GM12878 (cell line): Measurements from ENCODE around the gene S100A7. TPM values are rescaled to one million over a fixed set of nuclear protein-coding genes. Genes with fewer than 3 reads are reported as not detected.

Experiments used
- ATAC-seq: fragments of 200-7000 bp; cut with Tn5 transposase; 3 replicates; pipeline ENCODE4 v1.9.1; 2020; ENCODE audit warnings: mild to moderate bottlenecking, moderate library complexity
- BruUV-seq: library from RNA; stranded (reverse); fragments of 400-500 nt; replicated peaks from 2 replicates; lab custom pipeline; 2021; lab: Mats Ljungman, UMichigan
- CTCF ChIA-PET: fragments of 300-600 bp; sonication (Branson Sonifier 250); formaldehyde crosslinking; extraction: SDS; loops from one replicate; lab custom pipeline; 2021; ENCODE audit warnings: inconsistent platforms; lab: Yijun Ruan, JAX
- POLR2A ChIA-PET: fragments of 350-600 bp; formaldehyde crosslinking; extraction: SDS; loops from one replicate; lab custom pipeline; 2021; ENCODE audit warnings: inconsistent platforms; lab: Charles Lee
- RAD21 ChIA-PET: fragments of 300-600 bp; sonication (Branson Sonifier 250); formaldehyde crosslinking; loops from one replicate; lab custom pipeline; 2023; ENCODE audit warnings: antibody characterized with exemption; ENCODE audit not compliant: unreplicated experiment; lab: Charles Lee
- SMC1A ChIA-PET: fragments of 300-600 bp; sonication (Branson Sonifier 250); formaldehyde crosslinking; loops from one replicate; lab custom pipeline; 2023; ENCODE audit not compliant: unreplicated experiment, uncharacterized antibody; lab: Charles Lee
- DNase-seq: peaks from one replicate; pipeline ENCODE4 v3.0.0-alpha.2; 2011; ENCODE audit warnings: low read depth, low spot score
- FAIRE-seq: peaks from 3 replicates; lab custom pipeline; 2011; peaks lifted over from hg19 to GRCh38; lab: Jason Lieb, UNC
- H2AFZ ChIP-seq: 2 replicates; pipeline ENCODE4 v1.6.0; 2011; ENCODE audit warnings: low read depth, low read length, control low read depth; ENCODE audit not compliant: control insufficient read depth
- H3K27ac ChIP-seq: 2 replicates; pipeline ENCODE4 v1.5.1; 2011; ENCODE audit warnings: control low read depth; ENCODE audit not compliant: control insufficient read depth, insufficient read depth
- H3K27me3 ChIP-seq, 2 experiments: replicated peaks in 1 of 2; 2 replicates each; pipeline versions ENCODE4 v1.6.0 to v1.6.1; 2011; ENCODE audit warnings: low read length in 1 of 2; ENCODE audit not compliant: control insufficient read depth in 2 of 2, insufficient read depth in 2 of 2
- H3K36me3 ChIP-seq, 2 experiments: 2 replicates each; pipeline ENCODE4 v1.5.1; 2011; ENCODE audit warnings: low read length in 1 of 2; ENCODE audit not compliant: control insufficient read depth in 2 of 2, insufficient read depth in 2 of 2
- H3K4me1 ChIP-seq: 2 replicates; pipeline ENCODE4 v1.6.1; 2011; ENCODE audit warnings: mild to moderate bottlenecking, low read length, moderate library complexity, mixed read lengths; ENCODE audit not compliant: control insufficient read depth, insufficient read depth
- H3K4me2 ChIP-seq: 2 replicates; pipeline ENCODE4 v1.6.0; 2011; ENCODE audit warnings: control low read depth; ENCODE audit not compliant: control insufficient read depth, insufficient read depth
- H3K4me3 ChIP-seq: fragments of 200-600 bp; sonication (generic); 2 replicates; pipeline ENCODE4 v1.5.1; 2016
- H3K79me2 ChIP-seq: 2 replicates; pipeline ENCODE4 v1.6.0; 2011; ENCODE audit warnings: low read length; ENCODE audit not compliant: control insufficient read depth, insufficient read depth
- H3K9ac ChIP-seq: 2 replicates; pipeline ENCODE4 v1.8.0; 2011; ENCODE audit warnings: low read length, control low read depth, mixed read lengths; ENCODE audit not compliant: control insufficient read depth, insufficient read depth
- H3K9me3 ChIP-seq: replicated peaks from 3 replicates; pipeline ENCODE4 v1.5.1; 2011; ENCODE audit warnings: mild to moderate bottlenecking, low read length; ENCODE audit not compliant: control insufficient read depth, insufficient read depth
- H4K20me1 ChIP-seq: 2 replicates; pipeline ENCODE4 v1.6.0; 2011; ENCODE audit not compliant: control insufficient read depth, insufficient read depth
- CBFB ChIP-seq: IDR thresholded peaks from 2 replicates; pipeline ENCODE4 v1.6.1; 2016; ENCODE audit warnings: antibody characterized with exemption, low read depth
- CBX5 ChIP-seq: sonication (generic); IDR thresholded peaks from 2 replicates; pipeline ENCODE4 v1.6.1; 2016; ENCODE audit warnings: low read depth, moderate library complexity, mild to moderate bottlenecking, inconsistent platforms
- CEBPZ ChIP-seq: fragments of 150-350 bp; IDR thresholded peaks from 2 replicates; pipeline ENCODE4 v1.6.1; 2016; ENCODE audit warnings: low read depth, low read length
- CHD1 ChIP-seq: IDR thresholded peaks from 2 replicates; pipeline ENCODE4 v1.6.1; 2012; ENCODE audit warnings: low read depth, low read length, improper control_type of control experiment
- EP300 ChIP-seq, 2 experiments: fragments of 150-350 bp in 1 of 2; IDR thresholded peaks; 2 replicates each; pipeline ENCODE4 v1.6.1; 2011 to 2012; ENCODE audit warnings: low read depth in 2 of 2, low read length in 2 of 2, borderline replicate concordance in 1 of 2, improper control_type of control experiment in 1 of 2, inconsistent platforms in 1 of 2; ENCODE audit not compliant: control insufficient read depth in 1 of 2
- ETV6 ChIP-seq, 2 experiments: fragments of 450-650 bp in 1 of 2; IDR thresholded peaks in 1 of 2; conservative IDR thresholded peaks in 1 of 2; 2 replicates each; pipeline ENCODE4 v1.6.1; 2014; ENCODE audit warnings: antibody characterized with exemption in 1 of 2, borderline replicate concordance in 1 of 2, low read depth in 1 of 2, mild to moderate bottlenecking in 1 of 2, moderate library complexity in 1 of 2
- JUNB ChIP-seq: IDR thresholded peaks from 2 replicates; pipeline ENCODE4 v1.6.1; 2016; ENCODE audit warnings: antibody characterized with exemption, mild to moderate bottlenecking
- KAT2A ChIP-seq: conservative IDR thresholded peaks from 2 replicates; pipeline ENCODE4 v1.6.1; 2011; ENCODE audit warnings: low read depth, low read length; ENCODE audit not compliant: control insufficient read depth
- MAX ChIP-seq: IDR thresholded peaks from 2 replicates; pipeline ENCODE4 v1.6.1; 2012; ENCODE audit warnings: low read depth, low read length, improper control_type of control experiment
- MEF2A ChIP-seq: IDR thresholded peaks from 2 replicates; pipeline ENCODE4 v1.6.1; 2011; ENCODE audit warnings: low read depth, mild to moderate bottlenecking, low read length, moderate library complexity; ENCODE audit not compliant: insufficient read depth
- MEF2B ChIP-seq: fragments of 450-650 bp; IDR thresholded peaks from 2 replicates; pipeline ENCODE4 v1.6.1; 2018; ENCODE audit warnings: mild to moderate bottlenecking, moderate library complexity; ENCODE audit not compliant: partially characterized antibody, poor library complexity, severe bottlenecking
- NFYA ChIP-seq: IDR thresholded peaks from 2 replicates; pipeline ENCODE4 v1.6.1; 2011; ENCODE audit warnings: low read depth, mild to moderate bottlenecking, low read length, improper control_type of control experiment, borderline replicate concordance
- RFX5 ChIP-seq: IDR thresholded peaks from 2 replicates; pipeline ENCODE4 v1.6.1; 2011; ENCODE audit warnings: low read depth, low read length, improper control_type of control experiment
- SREBF2 ChIP-seq: IDR thresholded peaks from 2 replicates; pipeline ENCODE4 v1.6.1; 2012; ENCODE audit warnings: mild to moderate bottlenecking, low read length
- SUZ12 ChIP-seq: fragments of 200-600 bp; sonication (generic); IDR thresholded peaks from one replicate; pipeline ENCODE4 v1.6.1; 2018; ENCODE audit warnings: antibody characterized with exemption, mild to moderate bottlenecking; ENCODE audit not compliant: unreplicated experiment
- TCF12 ChIP-seq: IDR thresholded peaks from 2 replicates; pipeline ENCODE4 v1.6.1; 2011; ENCODE audit warnings: low read depth, mild to moderate bottlenecking, low read length
- WGBS: methylation state at CpG from one replicate; pipeline ENCODE4 v1.1.6; 2016; ENCODE audit warnings: low lambda C conversion rate; ENCODE audit not compliant: insufficient replicate concordance, insufficient coverage; ENCODE audit errors: missing lambda C conversion rate; 5-methylcytosine and 5-hydroxymethylcytosine counted together
- in situ Hi-C: fragments of 300-500 bp; cut with MboI; formaldehyde crosslinking; loops from 9 replicates; pipeline ENCODE4 v1.14.3; 2018; ENCODE audit warnings: mixed read lengths
- intact Hi-C: fragments of 100-400 bp; cut with micrococcal nuclease; formaldehyde crosslinking; loops from one replicate; pipeline ENCODE4 v1.14.2; 2022; ENCODE audit not compliant: unreplicated experiment
- polyA plus RNA-seq, 11 experiments: library from polyadenylated mRNA; depleted of rRNA in 4 of 11; unstranded in 6 of 11; stranded (reverse) in 5 of 11; fragments of >200 nt; fragmentation: Nextera tagmentation in 4 of 11; fragmentation: Illumina TruSeq in 1 of 11; extraction: Ambion mirVana in 4 of 11; extraction: Trizol in 1 of 11; gene quantifications; 1 replicate in 1 of 11; 2 replicates in 10 of 11; pipeline versions ENCODE4 v1.2.1 to v1.2.3, GENCODE V29; 2011 to 2016; ENCODE audit warnings: inconsistent platforms in 2 of 11, missing spikeins in 2 of 11, low read depth in 1 of 11
- total RNA-seq, 4 experiments: library from RNA; depleted of rRNA in 3 of 4; stranded (reverse); fragments of >200 nt in 3 of 4; fragmentation: Illumina TruSeq in 1 of 4; extraction: Trizol in 1 of 4; gene quantifications; 2 replicates each; pipeline versions ENCODE4 v1.2.1 to v1.2.3, GENCODE V29; 2013 to 2021

S100A7 gene
- total and polyA plus RNA-seq, 10 of the 15 experiments (the other 5 are each of a cell fraction or from before 2014, with no cell fraction given) = not detected

DNA sequence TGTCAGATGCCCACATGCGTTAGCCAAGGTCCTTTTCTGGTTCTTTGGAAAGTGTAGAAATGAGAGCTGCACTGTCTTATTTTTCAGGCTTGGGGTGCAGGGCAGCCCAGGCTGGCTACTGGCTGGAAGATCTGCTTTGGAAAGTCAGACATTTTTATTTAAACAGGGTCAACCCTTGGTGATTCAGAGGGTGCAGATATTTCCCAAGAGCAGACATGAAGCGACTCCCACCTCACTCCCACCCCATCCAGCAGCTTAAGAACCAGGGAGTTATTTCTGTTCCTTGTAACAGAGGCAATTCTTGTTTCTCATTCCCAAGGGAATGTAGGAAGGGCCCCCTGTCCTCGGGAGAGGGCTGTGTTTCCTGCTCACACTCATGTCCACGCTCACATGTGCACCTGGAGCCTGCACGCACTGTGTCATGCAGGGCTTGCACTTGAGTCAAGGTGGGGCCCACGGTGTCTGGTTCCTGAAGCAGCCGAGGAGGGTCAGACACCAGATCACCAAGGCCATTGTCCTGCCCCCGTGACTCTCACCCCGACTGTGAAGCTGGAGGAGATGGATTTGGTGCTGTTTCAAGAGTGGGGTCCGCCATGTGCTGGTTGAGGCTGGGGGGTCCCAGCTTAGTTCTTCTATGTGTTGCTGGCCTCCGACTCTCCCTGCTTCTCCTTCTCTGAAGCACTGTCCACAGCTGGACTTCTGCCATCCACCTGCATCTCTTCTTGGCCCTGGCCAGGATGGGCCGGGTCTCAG, 43.1 kb downstream of the S100A7 start (continued):
- TF ChIP-seq KAT2A (no peak), CEBPZ (no peak), MEF2B (no peak), CBFB (no peak), ETV6 (conservative IDR thresholded peaks at IDR 0.05 in 1 of 2, IDR thresholded peaks at IDR 0.05 in 1 of 2; ENCODE audit: borderline replicate concordance in 1 of 2, low read depth in 1 of 2) (no peak)
- TF ChIP-seq, all 136 proteins: peak for 0

DNA sequence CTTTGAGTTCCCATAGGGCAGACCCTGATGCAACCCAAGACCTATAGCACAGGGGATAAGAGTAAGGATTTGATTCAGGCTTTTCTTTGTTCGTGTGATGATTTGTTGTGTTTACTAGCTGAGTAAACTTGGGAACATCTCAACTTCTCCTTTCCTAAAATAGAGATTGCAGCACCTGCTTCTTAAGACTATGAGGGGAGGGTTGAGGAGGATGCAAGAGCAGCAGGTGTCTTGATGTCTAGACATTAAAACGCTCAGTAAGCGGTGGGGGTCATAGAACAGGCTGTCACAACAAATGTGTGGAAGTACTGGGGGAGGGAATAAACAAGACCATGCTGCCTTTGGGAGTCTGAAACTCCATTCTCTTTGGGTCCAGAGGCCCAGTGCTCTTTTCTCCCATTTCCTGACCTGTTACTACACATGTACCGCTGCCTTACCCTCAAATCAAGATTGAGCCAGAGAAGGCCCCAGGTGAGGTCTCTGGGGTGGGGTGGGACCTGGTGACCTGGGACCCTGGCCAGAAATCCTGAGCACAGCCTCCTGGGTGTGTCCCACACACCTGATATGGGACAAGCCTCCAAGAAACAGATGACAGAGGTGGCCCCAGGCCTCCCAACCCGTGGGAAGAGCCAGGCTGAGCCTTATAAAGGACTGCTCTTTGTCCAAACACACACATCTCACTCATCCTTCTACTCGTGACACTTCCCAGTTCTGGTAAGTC, 44.4 kb downstream of the S100A7 start, which contains the start of gene S100A7A:
Gene S100A7A, plus strand, starts transcription at position 671 of the 721 bp plus-strand sequence. CDS start 1,563 bp downstream, outside the sequence.
- Histone ChIP-seq H2AFZ (no peak within 1 kb of the TSS), H3K36me3 (no peaks in the 10 kb centered on the region), H3K9ac (no peak within 1 kb of the TSS), H3K27me3 (no peaks in the 10 kb centered on the region), H3K4me1 (no peaks in the 10 kb centered on the region), H4K20me1 (no peaks in the 10 kb centered on the region), H3K27ac (no peak within 1 kb of the TSS), H3K4me2 (no peak within 1 kb of the TSS), H3K4me3 (no peak within 1 kb of the TSS), H3K9me3 (no peaks in the 10 kb centered on the region), H3K79me2 (no peaks in the 10 kb centered on the region)
- FAIRE-seq (no peak), ATAC-seq (peak; percentile 33; the same call in 1 of the 3 replicates), DNase-seq (no peak)
- ChIA-PET CTCF (no interaction called here), RAD21 (no interaction called here), POLR2A (no interaction called here), SMC1A (no interaction called here)
- WGBS = 12% methylated on average over 6 of the region's 6 CpGs
- intact Hi-C loops (no loop called here), in situ Hi-C loops (no loop called here)
- peak in 1 of 2 experiments; percentile 25; a peak in 1 of 4 replicates for TF ChIP-seq EP300 (IDR thresholded peaks at IDR 0.05; ENCODE audit: borderline replicate concordance in 1 of 2, control insufficient read depth in 1 of 2, low read depth in 2 of 2, low read length in 2 of 2)
- peak; percentile 72; the same call in 1 of the 2 replicates for TF ChIP-seq TCF12
- no peak for TF ChIP-seq SREBF2
- TF ChIP-seq SUZ12 = no peak
- no peak for TF ChIP-seq MAX
- TF ChIP-seq CHD1 = no peak
- peak; percentile 70; the same call in 1 of the 2 replicates for TF ChIP-seq MEF2A
- no peak for TF ChIP-seq CBX5
- peak; percentile 20; the same call in 1 of the 2 replicates for TF ChIP-seq JUNB
- TF ChIP-seq NFYA = no peak
- TF ChIP-seq RFX5 = no peak
- TF ChIP-seq MEF2B = peak; percentile 14
- no TSS peak for BruUV-seq
